IMR-90 (cell line): ENCODE results near the gene SNTA1. TPM values are rescaled to one million over a fixed set of nuclear protein-coding genes. Genes with fewer than 3 reads are reported as not detected.

Experiments used
- ATAC-seq: fragments of 200-7000 bp; cut with Tn5 transposase; 2 replicates; pipeline ENCODE4 v1.9.1; 2020; ENCODE audit warnings: low read depth, mild to moderate bottlenecking, moderate library complexity
- BruUV-seq: library from RNA; stranded (reverse); fragments of 400-500 nt; replicated peaks from 2 replicates; lab custom pipeline; 2021; lab: Mats Ljungman, UMichigan
- CTCF ChIA-PET: fragments of 300-600 bp; formaldehyde crosslinking; extraction: SDS; loops from one replicate; lab custom pipeline; 2021; ENCODE audit warnings: antibody characterized with exemption; lab: Yijun Ruan, JAX
- POLR2A ChIA-PET: fragments of 300-600 bp; sonication (Branson Sonifier 250); formaldehyde crosslinking; loops from one replicate; lab custom pipeline; 2022; ENCODE audit warnings: antibody characterized with exemption; ENCODE audit not compliant: unreplicated experiment; lab: Charles Lee
- DNase-seq: peaks from one replicate; pipeline ENCODE4 v3.0.0; 2013
- H2AFZ ChIP-seq: replicated peaks from 2 replicates; pipeline ENCODE3; 2013; ENCODE audit warnings: low read length, mild to moderate bottlenecking; ENCODE audit not compliant: poor library complexity
- H2AK5ac ChIP-seq: 2 replicates; pipeline ENCODE4 v1.6.1; 2013; ENCODE audit warnings: low read depth, low read length, inconsistent platforms
- H2AK9ac ChIP-seq: replicated peaks from 2 replicates; pipeline ENCODE3; 2013; ENCODE audit warnings: mild to moderate bottlenecking, low read depth, low read length, moderate library complexity; ENCODE audit not compliant: poor library complexity
- H2BK120ac ChIP-seq: 2 replicates; pipeline ENCODE4 v1.6.1; 2013; ENCODE audit warnings: low read depth, low read length, inconsistent platforms
- H2BK15ac ChIP-seq: 3 replicates; pipeline ENCODE4 v1.6.1; 2013; ENCODE audit warnings: low read depth, low read length, inconsistent platforms
- H2BK20ac ChIP-seq: 2 replicates; pipeline ENCODE4 v1.6.1; 2013; ENCODE audit warnings: low read depth, mild to moderate bottlenecking, inconsistent platforms, low read length, moderate library complexity
- H2BK5ac ChIP-seq: 2 replicates; pipeline ENCODE4 v1.6.1; 2013; ENCODE audit warnings: mild to moderate bottlenecking, low read depth, low read length, inconsistent platforms; ENCODE audit not compliant: poor library complexity, severe bottlenecking
- H3K14ac ChIP-seq: replicated peaks from 2 replicates; pipeline ENCODE4 v1.6.1; 2013; ENCODE audit warnings: low read depth, low read length, inconsistent platforms
- H3K18ac ChIP-seq: 2 replicates; pipeline ENCODE4 v1.6.1; 2013; ENCODE audit warnings: low read depth, low read length, control low read depth
- H3K23ac ChIP-seq: 2 replicates; pipeline ENCODE4 v1.6.1; 2013; ENCODE audit warnings: low read depth, low read length, inconsistent platforms
- H3K27ac ChIP-seq: 2 replicates; pipeline ENCODE4 v1.5.1; 2013; ENCODE audit warnings: mild to moderate bottlenecking, control low read depth, low read length; ENCODE audit not compliant: insufficient read depth
- H3K27me3 ChIP-seq: 2 replicates; pipeline ENCODE4 v1.6.1; 2013; ENCODE audit warnings: low read length; ENCODE audit not compliant: control insufficient read depth, insufficient read depth
- H3K36me3 ChIP-seq: 2 replicates; pipeline ENCODE4 v1.6.1; 2013; ENCODE audit warnings: low read length, mixed read lengths; ENCODE audit not compliant: control insufficient read depth, insufficient read depth
- H3K4ac ChIP-seq: 2 replicates; pipeline ENCODE4 v1.6.1; 2013; ENCODE audit warnings: low read depth, low read length, inconsistent platforms
- H3K4me1 ChIP-seq: 2 replicates; pipeline ENCODE4 v1.6.1; 2013; ENCODE audit warnings: low read length, mixed read lengths; ENCODE audit not compliant: control insufficient read depth, insufficient read depth
- H3K4me2 ChIP-seq: 2 replicates; pipeline ENCODE4 v1.6.1; 2013; ENCODE audit warnings: low read depth, mild to moderate bottlenecking, control low read depth, low read length, moderate library complexity
- H3K4me3 ChIP-seq: 2 replicates; pipeline ENCODE4 v1.5.1; 2013; ENCODE audit warnings: low read depth, mild to moderate bottlenecking, control low read depth, low read length, moderate library complexity; ENCODE audit not compliant: insufficient read depth
- H3K56ac ChIP-seq: 2 replicates; pipeline ENCODE4 v1.6.1; 2013; ENCODE audit warnings: low read length, inconsistent platforms; ENCODE audit not compliant: insufficient read depth; ENCODE audit errors: extremely low read depth
- H3K79me1 ChIP-seq, 2 experiments: 2 replicates each; pipeline ENCODE4 v1.6.1; 2013; ENCODE audit warnings: low read length in 2 of 2, inconsistent platforms in 1 of 2, low read depth in 1 of 2
- H3K9ac ChIP-seq: 2 replicates; pipeline ENCODE4 v1.6.1; 2013; ENCODE audit warnings: low read depth, low read length, control low read depth
- H3K9me1 ChIP-seq: 2 replicates; pipeline ENCODE4 v1.6.1; 2013; ENCODE audit warnings: low read length, inconsistent platforms; ENCODE audit not compliant: insufficient read depth
- H3K9me3 ChIP-seq: 2 replicates; pipeline ENCODE4 v1.6.1; 2013; ENCODE audit warnings: low read length; ENCODE audit not compliant: control insufficient read depth, insufficient read depth
- H4K20me1 ChIP-seq: 2 replicates; pipeline ENCODE4 v1.6.1; 2013; ENCODE audit warnings: low read length, inconsistent platforms; ENCODE audit not compliant: insufficient read depth
- H4K5ac ChIP-seq: 2 replicates; pipeline ENCODE4 v1.6.1; 2013; ENCODE audit warnings: mild to moderate bottlenecking, low read depth, low read length, control low read depth
- H4K8ac ChIP-seq, 2 experiments: 2 replicates each; pipeline ENCODE4 v1.6.1; 2013; ENCODE audit warnings: low read depth in 2 of 2, low read length in 2 of 2, control low read depth in 1 of 2, inconsistent platforms in 1 of 2
- H4K91ac ChIP-seq: 2 replicates; pipeline ENCODE4 v1.6.1; 2013; ENCODE audit warnings: low read depth, low read length, inconsistent platforms; ENCODE audit not compliant: insufficient read depth
- BHLHE40 ChIP-seq: fragments of 150-350 bp; IDR thresholded peaks from 2 replicates; pipeline ENCODE4 v1.6.1; 2016; ENCODE audit warnings: mild to moderate bottlenecking, low read depth, low read length
- CEBPB ChIP-seq: IDR thresholded peaks from 2 replicates; pipeline ENCODE4 v1.6.1; 2012; ENCODE audit warnings: low read depth, low read length, improper control_type of control experiment
- CHD1 ChIP-seq: IDR thresholded peaks from 2 replicates; pipeline ENCODE4 v1.6.1; 2012; ENCODE audit warnings: low read depth, low read length, improper control_type of control experiment
- CTCF ChIP-seq: conservative IDR thresholded peaks from 2 replicates; pipeline ENCODE4 v1.5.1; 2012; ENCODE audit warnings: mild to moderate bottlenecking, low read depth, low read length, improper control_type of control experiment
- ELK1 ChIP-seq: fragments of 150-350 bp; IDR thresholded peaks from 2 replicates; pipeline ENCODE4 v1.6.1; 2016; ENCODE audit warnings: low read depth, mild to moderate bottlenecking, low read length, moderate library complexity, borderline replicate concordance
- FOS ChIP-seq: fragments of 150-350 bp; IDR thresholded peaks from 2 replicates; pipeline ENCODE4 v1.6.1; 2016; ENCODE audit warnings: low read depth, low read length
- MAFK ChIP-seq: IDR thresholded peaks from 2 replicates; pipeline ENCODE4 v1.6.1; 2012; ENCODE audit warnings: low read depth, low read length, improper control_type of control experiment
- MAZ ChIP-seq: IDR thresholded peaks from 2 replicates; pipeline ENCODE4 v1.6.1; 2012; ENCODE audit warnings: low read depth, mild to moderate bottlenecking, low read length, improper control_type of control experiment, moderate library complexity, borderline replicate concordance
- MXI1 ChIP-seq: IDR thresholded peaks from 2 replicates; pipeline ENCODE4 v1.6.1; 2012; ENCODE audit warnings: low read depth, mild to moderate bottlenecking, low read length, moderate library complexity, borderline replicate concordance
- NFE2L2 ChIP-seq: fragments of 150-350 bp; IDR thresholded peaks from 2 replicates; pipeline ENCODE4 v1.6.1; 2016; ENCODE audit warnings: low read depth, mild to moderate bottlenecking, low read length
- POLR2A ChIP-seq: IDR thresholded peaks from 2 replicates; pipeline ENCODE4 v1.6.1; 2012; ENCODE audit warnings: mild to moderate bottlenecking, low read depth, low read length
- RAD21 ChIP-seq: IDR thresholded peaks from 2 replicates; pipeline ENCODE4 v1.6.1; 2012; ENCODE audit warnings: low read length, improper control_type of control experiment
- RCOR1 ChIP-seq: IDR thresholded peaks from 2 replicates; pipeline ENCODE4 v1.6.1; 2012; ENCODE audit warnings: mild to moderate bottlenecking, low read length, improper control_type of control experiment; ENCODE audit not compliant: insufficient replicate concordance
- RFX5 ChIP-seq: IDR thresholded peaks from 2 replicates; pipeline ENCODE4 v1.8.0; 2012; ENCODE audit warnings: low read depth, mild to moderate bottlenecking, low read length, moderate library complexity
- SMC3 ChIP-seq: fragments of 150-350 bp; IDR thresholded peaks from 2 replicates; pipeline ENCODE4 v1.6.1; 2016; ENCODE audit warnings: low read depth, mild to moderate bottlenecking, antibody characterized with exemption, low read length, moderate library complexity
- USF2 ChIP-seq: fragments of 150-350 bp; IDR thresholded peaks from 2 replicates; pipeline ENCODE4 v1.6.1; 2017; ENCODE audit warnings: mild to moderate bottlenecking, antibody characterized with exemption, low read length, low read depth
- WGBS, 2 experiments: methylation state at CpG; one replicate each; pipeline versions ENCODE4 v1.1.5 to v1.1.7; 2013; ENCODE audit warnings: missing lambda C conversion rate in 2 of 2; ENCODE audit not compliant: insufficient read length in 1 of 2; ENCODE audit errors: extremely low coverage in 2 of 2; 5-methylcytosine and 5-hydroxymethylcytosine counted together
- dilution Hi-C: fragments of 300-500 bp; cut with HindIII; formaldehyde crosslinking; loops from one replicate; pipeline ENCODE4 v1.14.3; 2018; ENCODE audit warnings: low sequenced_read_pairs; ENCODE audit not compliant: unreplicated experiment
- in situ Hi-C: fragments of 300-500 bp; cut with MboI; formaldehyde crosslinking; loops from 3 replicates; pipeline ENCODE4 v1.14.3; 2019; ENCODE audit warnings: low sequenced_read_pairs, inconsistent platforms, mixed read lengths
- intact Hi-C: fragments of 100-400 bp; cut with micrococcal nuclease; formaldehyde crosslinking; loops from 2 replicates; pipeline ENCODE4 v1.10.0; 2022
- polyA plus RNA-seq, 3 experiments: library from polyadenylated mRNA; depleted of rRNA; stranded (reverse); fragments of >200 nt; gene quantifications; 2 replicates each; pipeline ENCODE4 v1.2.3, GENCODE V29; 2012; ENCODE audit warnings: low replicate concordance in 1 of 3
- total RNA-seq: library from RNA; depleted of rRNA; stranded (reverse); fragments of >200 nt; gene quantifications from 2 replicates; pipeline ENCODE4 v1.2.3, GENCODE V29; 2012

The SNTA1 gene
- total and polyA plus RNA-seq, 2 of the 4 experiments (the other 2 are of a cell fraction), result 10.6 to 15.4 TPM

GRCh38 chr20:33387177-33387576 is 56.4 kb downstream of the SNTA1 start:
- H3K4me3 ChIP-seq, result no peak overlapping the region
- ATAC-seq, result no peak
- H2AFZ ChIP-seq, result no peak overlapping the region
- in situ Hi-C loops (no loop called here), intact Hi-C loops (no loop called here), dilution Hi-C loops (no loop called here)
- no peak overlapping the region for H2AK9ac ChIP-seq
- H2BK15ac ChIP-seq, result no peak overlapping the region
- no peak overlapping the region for H3K23ac ChIP-seq
- no peak overlapping the region for H3K56ac ChIP-seq
- H2BK20ac ChIP-seq, result no peak overlapping the region
- no peak overlapping the region for H4K91ac ChIP-seq
- no peaks in the 10 kb centered on the region for H3K27me3 ChIP-seq
- no peak overlapping the region for H3K4ac ChIP-seq
- H3K14ac ChIP-seq, result no peak overlapping the region
- no peak overlapping the region for H3K27ac ChIP-seq
- no TSS peak for BruUV-seq
- peaks cover 0 to 5% of the 10 kb centered on the region in 2 experiments; a peak in 2 of 4 replicates for H3K79me1 ChIP-seq
- no peak overlapping the region for H3K4me2 ChIP-seq
- 80% methylated on average over 3 of the region's 7 CpGs; no CpG with 5 or more reads in 1 of the 2 experiments for WGBS, 2 experiments
- H4K20me1 ChIP-seq, result no peaks in the 10 kb centered on the region
- H3K9me3 ChIP-seq, result no peaks in the 10 kb centered on the region
- H2AK5ac ChIP-seq, result no peak overlapping the region
- H4K8ac ChIP-seq, result no peak overlapping the region
- H3K9ac ChIP-seq, result no peak overlapping the region
- H3K18ac ChIP-seq, result no peak overlapping the region
- no peaks in the 10 kb centered on the region for H3K9me1 ChIP-seq
- TF ChIP-seq SMC3, result no peak
- TF ChIP-seq BHLHE40, result no peak
- no peak for TF ChIP-seq POLR2A
- no peak for TF ChIP-seq FOS
- no peak for TF ChIP-seq CTCF
- no peak for TF ChIP-seq ELK1
- TF ChIP-seq RCOR1, result no peak
- TF ChIP-seq MAZ, result no peak
- TF ChIP-seq MXI1, result no peak
- TF ChIP-seq RFX5, result no peak
- TF ChIP-seq CEBPB, result no peak
- TF ChIP-seq MAFK, result no peak
- no peak for TF ChIP-seq NFE2L2
- TF ChIP-seq USF2, result no peak
- TF ChIP-seq CHD1, result no peak
- no peak for TF ChIP-seq RAD21
- H4K5ac ChIP-seq, result no peak overlapping the region
- POLR2A ChIA-PET, result no interaction called here
- DNase-seq, result peak; percentile 28
- CTCF ChIA-PET, result no interaction called here
- H2BK5ac ChIP-seq, result no peak overlapping the region
- no peaks in the 10 kb centered on the region for H3K4me1 ChIP-seq
- H3K36me3 ChIP-seq, result peaks cover 20% of the 10 kb centered on the region
- no peak overlapping the region for H2BK120ac ChIP-seq
